ENCODE data around the gene PTPRD. TPM values are rescaled to one million over a fixed set of nuclear protein-coding genes. Genes with fewer than 3 reads are reported as not detected.

Gene PTPRD
- total RNA-seq, 4 donors from 2014 or later, result 0.78 to 11.7 (median 1.6) TPM

- in situ Hi-C loops (cut with MboI; ENCODE audit: low sequenced_read_pairs in 4 of 4), result no loop called here
- H3K9me3 ChIP-seq, result no peaks in the 10 kb centered on the region
- DNase-seq, result no peak
- no peaks in the 10 kb centered on the region for H3K27me3 ChIP-seq
- H3K4me1 ChIP-seq, result no peaks in the 10 kb centered on the region
- H3K27ac ChIP-seq, result no peak overlapping the region
- no peaks in the 10 kb centered on the region for H3K36me3 ChIP-seq
- no peak for TF ChIP-seq CTCF (IDR thresholded peaks at IDR 0.05 in 4 of 5, conservative IDR thresholded peaks at IDR 0.05 in 1 of 5)
- no peak for TF ChIP-seq POLR2A (IDR thresholded peaks at IDR 0.05)
- ATAC-seq, result no peak
- intact Hi-C loops (cut with DNase I; ENCODE audit: low total_unique reads), result no loop called here
- H3K4me3 ChIP-seq, result no peak overlapping the region
These were observed 1410.5 kb downstream of the PTPRD start for GRCh38 chr9:9202276-9202675.

GRCh38 chr9:9186086-9186485 is 1426.7 kb downstream of the PTPRD start:
- no peak for DNase-seq
- Histone ChIP-seq H3K27me3 (no peaks in the 10 kb centered on the region), H3K27ac (no peak overlapping the region), H3K4me3 (no peak overlapping the region), H3K9me3 (no peaks in the 10 kb centered on the region), H3K36me3 (no peaks in the 10 kb centered on the region), H3K4me1 (no peaks in the 10 kb centered on the region)
- in situ Hi-C loops (cut with MboI; ENCODE audit: low sequenced_read_pairs in 4 of 4) (no loop called here), intact Hi-C loops (cut with DNase I; ENCODE audit: low total_unique reads) (no loop called here)
- no peak for ATAC-seq
- TF ChIP-seq CTCF (IDR thresholded peaks at IDR 0.05 in 4 of 5, conservative IDR thresholded peaks at IDR 0.05 in 1 of 5) (no peak), POLR2A (IDR thresholded peaks at IDR 0.05) (no peak)

GRCh38 chr9:9182431-9182830 is 1430.4 kb downstream of the PTPRD start:
- no peak for ATAC-seq
- H3K4me3 ChIP-seq, result no peak overlapping the region
- no peak for DNase-seq
- intact Hi-C loops (cut with DNase I; ENCODE audit: low total_unique reads) (no loop called here), in situ Hi-C loops (cut with MboI; ENCODE audit: low sequenced_read_pairs in 4 of 4) (no loop called here)
- no peaks in the 10 kb centered on the region for H3K36me3 ChIP-seq
- no peak overlapping the region for H3K27ac ChIP-seq
- H3K4me1 ChIP-seq, result no peaks in the 10 kb centered on the region
- H3K9me3 ChIP-seq, result no peaks in the 10 kb centered on the region
- no peaks in the 10 kb centered on the region for H3K27me3 ChIP-seq
- no peak for TF ChIP-seq POLR2A (IDR thresholded peaks at IDR 0.05)
- no peak for TF ChIP-seq CTCF (IDR thresholded peaks at IDR 0.05 in 4 of 5, conservative IDR thresholded peaks at IDR 0.05 in 1 of 5)

- H3K27ac ChIP-seq, result no peak overlapping the region
- in situ Hi-C loops (cut with MboI; ENCODE audit: low sequenced_read_pairs in 4 of 4) (no loop called here), intact Hi-C loops (cut with DNase I; ENCODE audit: low total_unique reads) (no loop called here)
- H3K27me3 ChIP-seq, result no peaks in the 10 kb centered on the region
- DNase-seq, result no peak
- no peaks in the 10 kb centered on the region for H3K36me3 ChIP-seq
- no peak for TF ChIP-seq CTCF (IDR thresholded peaks at IDR 0.05 in 4 of 5, conservative IDR thresholded peaks at IDR 0.05 in 1 of 5)
- no peak for TF ChIP-seq POLR2A (IDR thresholded peaks at IDR 0.05)
- no peak overlapping the region for H3K4me3 ChIP-seq
- H3K4me1 ChIP-seq, result no peaks in the 10 kb centered on the region
- no peaks in the 10 kb centered on the region for H3K9me3 ChIP-seq
- ATAC-seq, result no peak
These were observed 1435.7 kb downstream of the PTPRD start for GRCh38 chr9:9177081-9177480.

GRCh38 chr9:9174358-9174757 is 1438.4 kb downstream of the PTPRD start:
- DNase-seq (no peak), ATAC-seq (no peak)
- Histone ChIP-seq H3K4me3 (no peak overlapping the region), H3K36me3 (no peaks in the 10 kb centered on the region), H3K9me3 (no peaks in the 10 kb centered on the region), H3K27ac (no peak overlapping the region), H3K4me1 (no peaks in the 10 kb centered on the region), H3K27me3 (no peaks in the 10 kb centered on the region)
- intact Hi-C loops (cut with DNase I; ENCODE audit: low total_unique reads) (no loop called here), in situ Hi-C loops (cut with MboI; ENCODE audit: low sequenced_read_pairs in 4 of 4) (loop anchor here in 1 of 4 donors (25.0 kb wide), 1 partner anchor 112 kb away; no protein-coding TSS in a partner anchor)
- no peak for TF ChIP-seq CTCF (IDR thresholded peaks at IDR 0.05 in 4 of 5, conservative IDR thresholded peaks at IDR 0.05 in 1 of 5)
- TF ChIP-seq POLR2A (IDR thresholded peaks at IDR 0.05), result no peak
